Measurements from ENCODE around the gene TRIM17.

TRIM17 gene

DNA sequence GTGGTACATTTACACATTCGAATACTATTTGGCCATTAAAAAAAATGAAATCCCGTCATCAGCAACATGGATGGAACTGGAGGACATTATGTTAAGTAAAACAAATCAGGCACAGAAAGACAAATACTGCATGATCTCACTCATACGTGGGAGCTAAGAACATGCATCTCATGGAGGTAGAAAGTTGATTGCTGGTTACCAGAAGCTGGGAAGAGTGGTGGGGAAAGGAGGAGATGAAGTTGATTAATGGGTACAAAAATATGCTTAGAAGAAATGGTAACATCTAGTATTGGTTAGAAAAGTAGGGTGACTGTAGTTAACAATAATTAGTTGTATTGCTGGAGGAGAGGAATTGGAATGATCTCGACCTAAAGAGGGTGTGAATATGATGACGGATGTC lies 45.9 kb upstream of the TRIM17 start:
- Histone ChIP-seq H3K27ac (ENCODE audit: low read depth, low read length, poor library complexity, severe bottlenecking) (no peak overlapping the region), H3K9me3 (ENCODE audit: low read length) (no peaks in the 10 kb centered on the region), H3K4me3 (ENCODE audit: low read depth, low read length, poor library complexity, severe bottlenecking) (no peak overlapping the region), H3F3A (ENCODE audit: insufficient read depth, low read length) (no peaks in the 10 kb centered on the region), H3K4me2 (ENCODE audit: low read length) (no peak overlapping the region), H3K9ac (ENCODE audit: low read length) (no peak overlapping the region), H3K27me3 (ENCODE audit: insufficient read depth, low read length) (no peaks in the 10 kb centered on the region), H3K36me3 (ENCODE audit: insufficient read depth, low read length) (no peaks in the 10 kb centered on the region), H2AFZ (ENCODE audit: low read length) (no peak overlapping the region), H3K9me2 (ENCODE audit: low read depth, low read length) (no peaks in the 10 kb centered on the region), H3K79me2 (ENCODE audit: insufficient read depth, low read length) (no peaks in the 10 kb centered on the region), H4K20me1 (ENCODE audit: insufficient read depth, low read length) (no peaks in the 10 kb centered on the region), H3K4me1 (ENCODE audit: insufficient read depth, low read length, severe bottlenecking) (no peaks in the 10 kb centered on the region)
- TF ChIP-seq CTCF (IDR thresholded peaks at IDR 0.05; ENCODE audit: low read length) (no peak), EZH2 (IDR thresholded peaks at IDR 0.05; ENCODE audit: borderline replicate concordance, low read length) (no peak)

GRCh38 chr1:228460821-228461220 lies 44.2 kb upstream of the TRIM17 start:
- Histone ChIP-seq H3K9ac (ENCODE audit: low read length) (no peak overlapping the region), H3K4me2 (ENCODE audit: low read length) (no peak overlapping the region)
- TF ChIP-seq CTCF (IDR thresholded peaks at IDR 0.05; ENCODE audit: low read length): no peak
- no peak for TF ChIP-seq EZH2 (IDR thresholded peaks at IDR 0.05; ENCODE audit: borderline replicate concordance, low read length)

GRCh38 chr1:228459091-228459993 lies 42.7 kb upstream of the TRIM17 start:
- H3K9ac ChIP-seq (ENCODE audit: low read length): no peak overlapping the region
- H3F3A ChIP-seq (ENCODE audit: insufficient read depth, low read length): no peaks in the 10 kb centered on the region
- no peaks in the 10 kb centered on the region for H3K9me3 ChIP-seq (ENCODE audit: low read length)
- peak overlapping the region; percentile 54; the same call in 1 of the 2 replicates for H3K4me2 ChIP-seq (ENCODE audit: low read length)
- no peaks in the 10 kb centered on the region for H3K36me3 ChIP-seq (ENCODE audit: insufficient read depth, low read length)
- no peak overlapping the region for H2AFZ ChIP-seq (ENCODE audit: low read length)
- no peaks in the 10 kb centered on the region for H4K20me1 ChIP-seq (ENCODE audit: insufficient read depth, low read length)
- TF ChIP-seq CTCF (IDR thresholded peaks at IDR 0.05; ENCODE audit: low read length) (peak; percentile 49; the same call in 1 of the 2 replicates), EZH2 (IDR thresholded peaks at IDR 0.05; ENCODE audit: borderline replicate concordance, low read length) (no peak)
- no peaks in the 10 kb centered on the region for H3K79me2 ChIP-seq (ENCODE audit: insufficient read depth, low read length)
- H3K27me3 ChIP-seq (ENCODE audit: insufficient read depth, low read length): no peaks in the 10 kb centered on the region
- H3K4me1 ChIP-seq (ENCODE audit: insufficient read depth, low read length, severe bottlenecking): peaks cover 3% of the 10 kb centered on the region
- no peak overlapping the region for H3K27ac ChIP-seq (ENCODE audit: low read depth, low read length, poor library complexity, severe bottlenecking)
- H3K9me2 ChIP-seq (ENCODE audit: low read depth, low read length): no peaks in the 10 kb centered on the region
- peak overlapping the region; percentile 51 for H3K4me3 ChIP-seq (ENCODE audit: low read depth, low read length, poor library complexity, severe bottlenecking)

More at GRCh38 chr1:228460821-228461220, 44.2 kb upstream of the TRIM17 start:
- H3K9me3 ChIP-seq (ENCODE audit: low read length): no peaks in the 10 kb centered on the region
- peaks cover 3% of the 10 kb centered on the region for H3K4me1 ChIP-seq (ENCODE audit: insufficient read depth, low read length, severe bottlenecking)
- no peaks in the 10 kb centered on the region for H4K20me1 ChIP-seq (ENCODE audit: insufficient read depth, low read length)
- H3K79me2 ChIP-seq (ENCODE audit: insufficient read depth, low read length): no peaks in the 10 kb centered on the region
- H3K36me3 ChIP-seq (ENCODE audit: insufficient read depth, low read length): no peaks in the 10 kb centered on the region
- no peak overlapping the region for H3K27ac ChIP-seq (ENCODE audit: low read depth, low read length, poor library complexity, severe bottlenecking)
- H3K4me3 ChIP-seq (ENCODE audit: low read depth, low read length, poor library complexity, severe bottlenecking): no peak overlapping the region
- H2AFZ ChIP-seq (ENCODE audit: low read length): no peak overlapping the region
- no peaks in the 10 kb centered on the region for H3K9me2 ChIP-seq (ENCODE audit: low read depth, low read length)
- no peaks in the 10 kb centered on the region for H3F3A ChIP-seq (ENCODE audit: insufficient read depth, low read length)
- H3K27me3 ChIP-seq (ENCODE audit: insufficient read depth, low read length): no peaks in the 10 kb centered on the region
